Neutrophil (primary cell): ENCODE measurements around the gene CRYBG1.

ENCODE experiments used
- H3K27ac ChIP-seq: fragments of 200-600 bp; sonication (generic); 2 replicates; pipeline ENCODE4 v1.5.1; 2016; ENCODE audit warnings: mild to moderate bottlenecking, moderate library complexity
- H3K27me3 ChIP-seq: fragments of 200-600 bp; sonication (generic); 2 replicates; pipeline ENCODE4 v1.6.0; 2016; ENCODE audit warnings: mild to moderate bottlenecking
- H3K36me3 ChIP-seq: fragments of 200-600 bp; sonication (generic); 2 replicates; pipeline ENCODE4 v1.5.1; 2017
- H3K4me1 ChIP-seq, 2 experiments: fragments of 200-600 bp in 1 of 2; sonication (generic) in 1 of 2; 1 replicate in 1 of 2; 2 replicates in 1 of 2; pipeline versions ENCODE4 v1.5.1 to v1.6.1; 2013 to 2016; ENCODE audit warnings: low read depth in 1 of 2, low read length in 1 of 2, mild to moderate bottlenecking in 1 of 2, moderate library complexity in 1 of 2; ENCODE audit not compliant: control insufficient read depth in 1 of 2, insufficient read depth in 1 of 2
- H3K4me3 ChIP-seq, 2 experiments: fragments of 200-600 bp in 1 of 2; sonication (generic) in 1 of 2; 1 replicate in 1 of 2; 2 replicates in 1 of 2; pipeline ENCODE4 v1.5.1; 2013 to 2016; ENCODE audit warnings: low read depth in 1 of 2, low read length in 1 of 2, mild to moderate bottlenecking in 1 of 2, moderate library complexity in 1 of 2
- H3K9me3 ChIP-seq: fragments of 200-600 bp; sonication (generic); 2 replicates; pipeline ENCODE4 v1.5.1; 2016
- TF ChIP-seq, protein P1 (sequence below): fragments of 200-600 bp; sonication (generic); IDR thresholded peaks from 2 replicates; pipeline ENCODE4 v1.5.1; 2016; ENCODE audit warnings: antibody characterized with exemption

The CRYBG1 gene

DNA sequence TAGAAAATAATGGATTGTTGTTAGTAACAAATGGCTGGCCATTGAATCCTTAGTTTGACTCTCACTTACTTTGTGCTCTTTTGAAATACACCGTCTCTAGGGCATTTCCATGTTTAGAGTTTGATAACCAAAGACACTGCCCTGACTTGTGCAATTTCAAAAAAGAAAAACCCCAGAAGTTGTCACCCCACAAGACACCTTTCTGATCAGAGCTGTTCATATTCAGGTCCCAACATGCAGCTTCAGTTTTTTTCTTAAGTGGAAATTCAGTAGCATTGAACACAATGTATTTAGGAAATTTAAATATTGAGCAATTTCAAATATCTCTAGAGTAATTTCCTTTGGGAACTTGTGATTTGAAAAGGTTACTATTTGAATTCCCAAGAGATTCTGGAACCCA is 19.4 kb downstream of the CRYBG1 start:
- H3K27ac ChIP-seq, result no peak overlapping the region
- no peaks in the 10 kb centered on the region for H3K36me3 ChIP-seq
- no peaks in the 10 kb centered on the region for H3K27me3 ChIP-seq
- no peak overlapping the region for H3K4me3 ChIP-seq
- H3K4me1 ChIP-seq, result peaks cover 29 to 34% of the 10 kb centered on the region in 2 experiments
- no peaks in the 10 kb centered on the region for H3K9me3 ChIP-seq
- TF ChIP-seq, protein P1, sequence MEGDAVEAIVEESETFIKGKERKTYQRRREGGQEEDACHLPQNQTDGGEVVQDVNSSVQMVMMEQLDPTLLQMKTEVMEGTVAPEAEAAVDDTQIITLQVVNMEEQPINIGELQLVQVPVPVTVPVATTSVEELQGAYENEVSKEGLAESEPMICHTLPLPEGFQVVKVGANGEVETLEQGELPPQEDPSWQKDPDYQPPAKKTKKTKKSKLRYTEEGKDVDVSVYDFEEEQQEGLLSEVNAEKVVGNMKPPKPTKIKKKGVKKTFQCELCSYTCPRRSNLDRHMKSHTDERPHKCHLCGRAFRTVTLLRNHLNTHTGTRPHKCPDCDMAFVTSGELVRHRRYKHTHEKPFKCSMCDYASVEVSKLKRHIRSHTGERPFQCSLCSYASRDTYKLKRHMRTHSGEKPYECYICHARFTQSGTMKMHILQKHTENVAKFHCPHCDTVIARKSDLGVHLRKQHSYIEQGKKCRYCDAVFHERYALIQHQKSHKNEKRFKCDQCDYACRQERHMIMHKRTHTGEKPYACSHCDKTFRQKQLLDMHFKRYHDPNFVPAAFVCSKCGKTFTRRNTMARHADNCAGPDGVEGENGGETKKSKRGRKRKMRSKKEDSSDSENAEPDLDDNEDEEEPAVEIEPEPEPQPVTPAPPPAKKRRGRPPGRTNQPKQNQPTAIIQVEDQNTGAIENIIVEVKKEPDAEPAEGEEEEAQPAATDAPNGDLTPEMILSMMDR, result no peak

GRCh38 chr6:106380407-106380806 is 19.9 kb downstream of the CRYBG1 start:
- no peaks in the 10 kb centered on the region for H3K27me3 ChIP-seq
- H3K4me1 ChIP-seq, result peaks cover 29 to 34% of the 10 kb centered on the region in 2 experiments
- H3K36me3 ChIP-seq, result no peaks in the 10 kb centered on the region
- TF ChIP-seq, protein P1, result no peak
- H3K4me3 ChIP-seq, result no peak overlapping the region
- H3K9me3 ChIP-seq, result no peaks in the 10 kb centered on the region
- H3K27ac ChIP-seq, result no peak overlapping the region

DNA sequence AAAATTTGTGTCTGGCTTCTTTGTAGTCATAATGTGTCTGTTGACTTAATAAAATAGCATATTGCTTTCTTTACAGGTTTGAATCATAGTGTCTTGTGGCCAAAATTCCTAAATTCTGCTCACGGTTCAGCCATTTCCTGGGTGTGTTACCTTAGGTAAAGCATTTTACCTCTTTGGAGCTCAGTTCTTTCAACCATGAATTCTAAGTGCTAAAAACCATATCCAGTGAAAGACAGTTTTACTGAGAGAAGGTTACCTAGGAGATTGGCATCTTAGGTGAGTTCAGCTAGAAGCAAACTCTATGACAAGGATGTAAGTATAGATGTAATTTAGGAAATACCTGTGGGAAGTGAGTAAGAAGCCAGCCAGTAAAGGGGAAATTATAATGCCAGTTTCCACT is 20.7 kb downstream of the CRYBG1 start:
- TF ChIP-seq, protein P1, result no peak
- H3K27ac ChIP-seq, result no peak overlapping the region

DNA sequence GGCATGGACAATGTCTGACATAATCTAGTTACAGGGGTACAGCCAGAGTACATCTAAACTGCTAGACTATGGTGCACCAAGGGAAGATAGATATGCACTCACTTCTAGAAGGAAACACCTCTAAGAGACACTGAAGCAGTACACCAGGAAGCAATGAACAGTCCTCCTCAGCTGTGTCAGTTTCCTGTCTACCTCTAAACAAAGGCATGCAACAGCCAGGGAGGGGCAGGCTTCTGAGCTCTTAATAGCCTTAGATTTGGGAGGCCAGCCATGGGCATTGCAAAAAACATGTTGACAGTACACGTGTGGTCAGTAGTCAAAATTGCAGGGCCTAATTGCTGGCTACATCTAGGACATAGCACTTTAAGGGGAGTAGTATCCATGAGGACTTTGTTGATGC is 21.4 kb downstream of the CRYBG1 start:
- TF ChIP-seq, protein P1, result no peak
- H3K27ac ChIP-seq, result peak overlapping the region; percentile 19
- H3K27me3 ChIP-seq, result no peaks in the 10 kb centered on the region
- H3K4me3 ChIP-seq, result no peak overlapping the region
- no peaks in the 10 kb centered on the region for H3K36me3 ChIP-seq
- H3K9me3 ChIP-seq, result no peaks in the 10 kb centered on the region
- peaks cover 29 to 34% of the 10 kb centered on the region in 2 experiments for H3K4me1 ChIP-seq

More for the DNA sequence above, 20.7 kb downstream of the CRYBG1 start:
- H3K27me3 ChIP-seq, result no peaks in the 10 kb centered on the region
- H3K36me3 ChIP-seq, result no peaks in the 10 kb centered on the region
- H3K9me3 ChIP-seq, result no peaks in the 10 kb centered on the region
- H3K4me1 ChIP-seq, result peaks cover 29 to 34% of the 10 kb centered on the region in 2 experiments
- H3K4me3 ChIP-seq, result no peak overlapping the region

- Histone ChIP-seq H3K4me1 (peaks cover 29 to 34% of the 10 kb centered on the region in 2 experiments), H3K27ac (peak overlapping the region; percentile 53)
- TF ChIP-seq, protein P1, result no peak
Measured at GRCh38 chr6:106383573-106383972, 23.1 kb downstream of the CRYBG1 start.

DNA sequence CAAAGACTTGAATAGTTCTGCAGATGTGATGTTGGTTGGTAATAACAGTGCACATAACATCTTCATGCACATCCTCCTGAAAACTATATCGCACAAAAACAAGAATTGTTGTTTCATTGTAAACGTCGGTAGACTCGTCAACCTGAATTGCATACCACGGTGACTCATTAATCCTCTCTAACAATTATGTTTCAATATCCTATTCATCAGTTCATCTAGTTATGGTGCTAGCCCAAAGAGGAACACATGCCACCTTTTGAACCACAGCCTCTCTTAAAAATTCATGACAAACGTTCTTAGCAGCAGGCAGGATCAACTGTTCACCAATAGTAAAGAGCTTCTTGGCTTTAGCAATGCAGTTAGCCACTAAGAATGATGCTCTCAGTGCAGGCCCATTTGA is 25.0 kb downstream of the CRYBG1 start:
- H3K36me3 ChIP-seq, result no peaks in the 10 kb centered on the region
- H3K9me3 ChIP-seq, result no peaks in the 10 kb centered on the region
- H3K27ac ChIP-seq, result no peak overlapping the region
- H3K4me3 ChIP-seq, result no peak overlapping the region
- H3K4me1 ChIP-seq, result peaks cover 29 to 34% of the 10 kb centered on the region in 2 experiments
- H3K27me3 ChIP-seq, result no peaks in the 10 kb centered on the region
- TF ChIP-seq, protein P1, result no peak

More at GRCh38 chr6:106383573-106383972, 23.1 kb downstream of the CRYBG1 start:
- Histone ChIP-seq H3K27me3 (no peaks in the 10 kb centered on the region), H3K4me3 (no peak overlapping the region), H3K36me3 (no peaks in the 10 kb centered on the region), H3K9me3 (no peaks in the 10 kb centered on the region)
